Endothelial cell of umbilical vein (primary cell): ENCODE measurements around the gene NHSL2. TPM values are rescaled to one million over a fixed set of nuclear protein-coding genes. Genes with fewer than 3 reads are reported as not detected.

Experiments
- BruUV-seq: library from RNA; stranded (reverse); fragments of 400-500 nt; replicated peaks from 2 replicates; lab custom pipeline; 2021; lab: Mats Ljungman, UMichigan
- CTCF ChIA-PET: fragments of 300-600, 350-600 bp; sonication (Branson Sonifier 250); formaldehyde crosslinking; loops from one replicate; lab custom pipeline; 2021; ENCODE audit warnings: antibody characterized with exemption, inconsistent platforms; lab: Charles Lee
- POLR2A ChIA-PET: fragments of 300-600, 350-600 bp; sonication (Branson Sonifier 250); formaldehyde crosslinking; loops from one replicate; lab custom pipeline; 2021; ENCODE audit warnings: antibody characterized with exemption, inconsistent platforms; lab: Charles Lee
- DNase-seq: peaks from one replicate; pipeline ENCODE4 v3.0.0-alpha.2; 2011; ENCODE audit warnings: low read depth, low spot score
- FAIRE-seq: peaks from 2 replicates; lab custom pipeline; 2011; peaks lifted over from hg19 to GRCh38; lab: Jason Lieb, UNC
- H2AFZ ChIP-seq: 2 replicates; pipeline ENCODE4 v1.6.0; 2012; ENCODE audit warnings: low read depth, low read length, control low read depth, inconsistent platforms
- H3K27ac ChIP-seq: 2 replicates; pipeline ENCODE4 v1.5.1; 2011; ENCODE audit warnings: low read depth, mild to moderate bottlenecking, control low read depth, low read length, moderate library complexity; ENCODE audit not compliant: insufficient read depth
- H3K27me3 ChIP-seq, 2 experiments: 2 replicates each; pipeline versions ENCODE4 v1.6.0 to v1.6.1; 2011; ENCODE audit warnings: low read length in 2 of 2, mixed read lengths in 1 of 2; ENCODE audit not compliant: control insufficient read depth in 2 of 2, insufficient read depth in 2 of 2
- H3K36me3 ChIP-seq, 2 experiments: 2 replicates in 1 of 2; 3 replicates in 1 of 2; pipeline ENCODE4 v1.5.1; 2011; ENCODE audit warnings: low read length in 2 of 2, mild to moderate bottlenecking in 1 of 2, moderate library complexity in 1 of 2; ENCODE audit not compliant: control insufficient read depth in 2 of 2, insufficient read depth in 2 of 2; ENCODE audit errors: extremely low read depth in 1 of 2
- H3K4me1 ChIP-seq: 3 replicates; pipeline ENCODE4 v1.5.1; 2011; ENCODE audit warnings: mild to moderate bottlenecking, low read length; ENCODE audit not compliant: control insufficient read depth, insufficient read depth; ENCODE audit errors: extremely low read depth
- H3K4me2 ChIP-seq: 2 replicates; pipeline ENCODE4 v1.6.1; 2011; ENCODE audit warnings: low read length, control low read depth, mixed read lengths; ENCODE audit not compliant: insufficient read depth
- H3K4me3 ChIP-seq, 3 experiments: fragments of 200-600 bp in 1 of 3; sonication (generic), shearing (Covaris generic) in 1 of 3; replicated peaks in 1 of 3; 2 replicates each; pipeline ENCODE4 v1.5.1; 2011 to 2016; ENCODE audit warnings: control low read depth in 3 of 3, low read length in 3 of 3, mild to moderate bottlenecking in 2 of 3, inconsistent platforms in 1 of 3, low read depth in 1 of 3, moderate library complexity in 1 of 3; ENCODE audit not compliant: insufficient read depth in 1 of 3
- H3K79me2 ChIP-seq: 2 replicates; pipeline ENCODE4 v1.6.0; 2012; ENCODE audit warnings: low read length, inconsistent platforms; ENCODE audit not compliant: control insufficient read depth, insufficient read depth
- H3K9ac ChIP-seq: replicated peaks from 2 replicates; pipeline ENCODE3; 2011; ENCODE audit warnings: low read length, control low read depth; ENCODE audit not compliant: insufficient read depth; ENCODE audit errors: extremely low read depth
- H3K9me1 ChIP-seq: replicated peaks from 3 replicates; pipeline ENCODE4 v1.6.0; 2011; ENCODE audit warnings: mild to moderate bottlenecking, low read length; ENCODE audit not compliant: control insufficient read depth, insufficient read depth; ENCODE audit errors: extremely low read depth
- H3K9me3 ChIP-seq: replicated peaks from 2 replicates; pipeline ENCODE4 v1.5.1; 2012; ENCODE audit warnings: low read length, inconsistent platforms; ENCODE audit not compliant: control insufficient read depth, insufficient read depth
- H4K20me1 ChIP-seq: replicated peaks from 2 replicates; pipeline ENCODE3; 2011; ENCODE audit warnings: mild to moderate bottlenecking, low read length; ENCODE audit not compliant: control insufficient read depth, insufficient read depth; ENCODE audit errors: extremely low read depth
- EZH2 ChIP-seq: IDR thresholded peaks from 2 replicates; pipeline ENCODE4 v1.6.1; 2012; ENCODE audit warnings: borderline replicate concordance, low read depth, mild to moderate bottlenecking, moderate library complexity, low read length, inconsistent platforms; ENCODE audit not compliant: severe bottlenecking
- FOS ChIP-seq: IDR thresholded peaks from 2 replicates; pipeline ENCODE4 v1.6.1; 2011; ENCODE audit warnings: mild to moderate bottlenecking, low read length, moderate library complexity, borderline replicate concordance; ENCODE audit not compliant: insufficient read depth
- GATA2 ChIP-seq: IDR thresholded peaks from 2 replicates; pipeline ENCODE4 v1.7.0; 2011; ENCODE audit warnings: low read depth, mild to moderate bottlenecking, moderate library complexity, mixed read lengths, low read length; ENCODE audit not compliant: insufficient read length, insufficient read depth
- JUN ChIP-seq: IDR thresholded peaks from 2 replicates; pipeline ENCODE4 v1.6.1; 2011; ENCODE audit warnings: borderline replicate concordance, low read depth; ENCODE audit not compliant: insufficient read length, insufficient read depth
- MAX ChIP-seq: IDR thresholded peaks from 2 replicates; pipeline ENCODE4 v1.6.1; 2011; ENCODE audit not compliant: insufficient read depth, insufficient read length
- MYC ChIP-seq: IDR thresholded peaks from one replicate; pipeline ENCODE4 v1.6.1; 2011; ENCODE audit warnings: mild to moderate bottlenecking, low read depth, low read length
- POLR2A ChIP-seq: IDR thresholded peaks from 2 replicates; pipeline ENCODE4 v1.6.1; 2012; ENCODE audit warnings: low read depth, mild to moderate bottlenecking, control low read depth, low read length
- POLR2AphosphoS5 ChIP-seq: IDR thresholded peaks from 2 replicates; pipeline ENCODE4 v1.6.1; 2012; ENCODE audit warnings: low read depth, mild to moderate bottlenecking, control low read depth, low read length, moderate library complexity; ENCODE audit not compliant: insufficient read depth
- dilution Hi-C: fragments of 300-500 bp; cut with MboI; formaldehyde crosslinking; loops from one replicate; pipeline ENCODE4 v1.15.0; 2019; ENCODE audit warnings: low sequenced_read_pairs; ENCODE audit not compliant: extremely low pct_ligation_motif_present
- intact Hi-C: fragments of 100-400 bp; cut with micrococcal nuclease; formaldehyde crosslinking; loops from one replicate; pipeline ENCODE4 v1.10.0; 2022
- polyA plus RNA-seq, 4 experiments: library from polyadenylated mRNA; depleted of rRNA in 3 of 4; stranded (reverse) in 3 of 4; unstranded in 1 of 4; fragments of >200 nt; gene quantifications; 2 replicates each; pipeline versions ENCODE4 v1.2.1 to v1.2.3, GENCODE V29; 2011 to 2012; ENCODE audit warnings: missing spikeins in 1 of 4
- total RNA-seq: library from RNA; stranded (reverse); gene quantifications from 2 replicates; pipeline ENCODE4 v1.2.3, GENCODE V29; 2021
- TF ChIP-seq, protein P1 (sequence below), 2 donors: IDR thresholded peaks; 1 replicate in 1 of 2; 2 replicates in 1 of 2; pipeline ENCODE4 v1.5.1; 2011; ENCODE audit warnings: low read length in 2 of 2, mild to moderate bottlenecking in 2 of 2, moderate library complexity in 2 of 2, control low read depth in 1 of 2, inconsistent platforms in 1 of 2, low read depth in 1 of 2; ENCODE audit not compliant: insufficient read depth in 1 of 2; ENCODE audit errors: extremely low read depth in 1 of 2

NHSL2 gene
- total and polyA plus RNA-seq, 2 donors (not counting 3 experiments of a cell fraction or from before 2014, with no cell fraction given): 23.5 to 49.9 TPM

DNA sequence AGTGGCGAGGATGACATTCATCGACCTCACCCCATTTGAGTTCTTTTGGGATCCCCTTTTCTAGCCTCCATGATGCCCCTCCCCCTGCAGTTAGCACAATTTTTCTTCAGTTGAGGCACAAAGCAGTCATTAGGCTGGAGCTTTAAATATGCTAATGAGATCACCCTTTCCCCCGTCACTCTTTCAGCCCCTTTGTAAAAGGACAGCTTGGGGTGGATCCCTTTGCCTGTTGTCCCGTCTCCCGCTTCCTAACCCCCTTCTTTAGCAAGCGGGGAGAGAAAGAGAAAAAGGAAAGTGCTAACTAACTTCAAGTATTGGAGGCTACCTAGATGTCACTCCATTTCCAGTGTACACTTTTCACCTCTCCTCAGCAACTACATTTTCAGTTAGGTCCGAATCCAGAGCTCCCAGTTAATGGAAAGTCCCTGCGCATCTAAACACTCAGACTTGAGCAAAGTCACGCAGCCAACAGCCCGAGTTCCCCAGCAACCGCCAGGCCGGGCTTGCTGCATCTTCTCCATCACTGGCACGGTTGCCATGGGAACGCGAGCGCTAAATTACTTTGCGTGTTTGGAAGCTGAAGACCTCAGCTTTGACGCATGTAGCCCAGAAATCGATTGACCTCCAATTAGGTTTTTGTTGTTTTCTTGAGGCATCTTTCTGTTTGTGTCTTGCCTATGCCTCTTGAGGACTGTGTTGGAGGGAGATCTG is 144.3 kb downstream of the NHSL2 start:
- no peak overlapping the region for H3K4me2 ChIP-seq
- no peaks in the 10 kb centered on the region for H3K27me3 ChIP-seq
- no peaks in the 10 kb centered on the region for H3K9me3 ChIP-seq
- H3K9me1 ChIP-seq: no peaks in the 10 kb centered on the region
- H3K4me3 ChIP-seq: no peak overlapping the region
- ChIA-PET POLR2A (no interaction called here), CTCF (interaction anchor here (1.1 kb wide), 1 partner anchor 10 kb away, joined by 4 read pairs; no protein-coding TSS in a partner anchor)
- H3K36me3 ChIP-seq: no peaks in the 10 kb centered on the region
- no peaks in the 10 kb centered on the region for H4K20me1 ChIP-seq
- no peak for DNase-seq
- H3K79me2 ChIP-seq: no peaks in the 10 kb centered on the region
- H3K9ac ChIP-seq: no peak overlapping the region
- H3K4me1 ChIP-seq: peaks cover 23% of the 10 kb centered on the region
- H2AFZ ChIP-seq: no peak overlapping the region
- H3K27ac ChIP-seq: no peak overlapping the region
- BruUV-seq: no TSS peak
- dilution Hi-C loops: no loop called here
- TF ChIP-seq POLR2AphosphoS5 (no peak), MYC (no peak), MAX (no peak), POLR2A (no peak), JUN (no peak), GATA2 (no peak), FOS (no peak), EZH2 (no peak)
- TF ChIP-seq, protein P1, sequence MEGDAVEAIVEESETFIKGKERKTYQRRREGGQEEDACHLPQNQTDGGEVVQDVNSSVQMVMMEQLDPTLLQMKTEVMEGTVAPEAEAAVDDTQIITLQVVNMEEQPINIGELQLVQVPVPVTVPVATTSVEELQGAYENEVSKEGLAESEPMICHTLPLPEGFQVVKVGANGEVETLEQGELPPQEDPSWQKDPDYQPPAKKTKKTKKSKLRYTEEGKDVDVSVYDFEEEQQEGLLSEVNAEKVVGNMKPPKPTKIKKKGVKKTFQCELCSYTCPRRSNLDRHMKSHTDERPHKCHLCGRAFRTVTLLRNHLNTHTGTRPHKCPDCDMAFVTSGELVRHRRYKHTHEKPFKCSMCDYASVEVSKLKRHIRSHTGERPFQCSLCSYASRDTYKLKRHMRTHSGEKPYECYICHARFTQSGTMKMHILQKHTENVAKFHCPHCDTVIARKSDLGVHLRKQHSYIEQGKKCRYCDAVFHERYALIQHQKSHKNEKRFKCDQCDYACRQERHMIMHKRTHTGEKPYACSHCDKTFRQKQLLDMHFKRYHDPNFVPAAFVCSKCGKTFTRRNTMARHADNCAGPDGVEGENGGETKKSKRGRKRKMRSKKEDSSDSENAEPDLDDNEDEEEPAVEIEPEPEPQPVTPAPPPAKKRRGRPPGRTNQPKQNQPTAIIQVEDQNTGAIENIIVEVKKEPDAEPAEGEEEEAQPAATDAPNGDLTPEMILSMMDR (IDR thresholded peaks at IDR 0.05; ENCODE audit: extremely low read depth in 1 of 2, insufficient read depth in 1 of 2, low read depth in 1 of 2, low read length in 2 of 2): no peak
- intact Hi-C loops: loop anchor here (5.0 kb wide), 1 partner anchor 182 kb away; the partner anchor contains the start of gene ERCC6L
- FAIRE-seq: no peak
